SH-SY5Y (cell line): ENCODE results near the gene KCNV2.

Experiments
- GATA2 ChIP-seq: IDR thresholded peaks from 2 replicates; pipeline ENCODE4 v1.6.1; 2011; ENCODE audit warnings: mild to moderate bottlenecking, low read depth, low read length
- GATA3 ChIP-seq: IDR thresholded peaks from 2 replicates; pipeline ENCODE4 v1.6.1; 2011; ENCODE audit warnings: low read depth, mild to moderate bottlenecking, low read length, moderate library complexity

DNA sequence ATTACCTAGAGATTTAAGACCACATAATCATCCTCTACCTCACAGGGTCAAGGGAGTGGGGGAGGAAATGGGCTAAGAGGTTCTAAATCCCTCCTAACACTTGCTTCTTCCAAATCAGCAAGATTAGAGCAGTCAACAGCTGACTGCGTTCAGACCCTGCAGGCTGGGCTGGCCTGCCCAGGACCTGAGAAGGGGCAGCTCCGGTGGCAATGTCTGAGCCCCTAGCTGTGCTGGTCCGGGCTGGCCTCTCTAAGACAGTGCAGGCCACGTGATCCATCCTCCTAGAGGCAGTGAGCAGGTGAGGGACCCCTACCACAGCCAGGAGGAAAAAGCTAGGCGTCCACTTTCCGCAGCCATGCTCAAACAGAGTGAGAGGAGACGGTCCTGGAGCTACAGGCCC is at the start of gene KCNV2:
- TF ChIP-seq GATA3 (no peak), GATA2 (no peak)
